GM12878 (cell line): ENCODE measurements around the gene LATS2. TPM values are rescaled to one million over a fixed set of nuclear protein-coding genes. Genes with fewer than 3 reads are reported as not detected.

Source experiments
- ATAC-seq: fragments of 200-7000 bp; cut with Tn5 transposase; 3 replicates; pipeline ENCODE4 v1.9.1; 2020; ENCODE audit warnings: mild to moderate bottlenecking, moderate library complexity
- BruUV-seq: library from RNA; stranded (reverse); fragments of 400-500 nt; replicated peaks from 2 replicates; lab custom pipeline; 2021; lab: Mats Ljungman, UMichigan
- CTCF ChIA-PET: fragments of 300-600 bp; sonication (Branson Sonifier 250); formaldehyde crosslinking; extraction: SDS; loops from one replicate; lab custom pipeline; 2021; ENCODE audit warnings: inconsistent platforms; lab: Yijun Ruan, JAX
- POLR2A ChIA-PET: fragments of 350-600 bp; formaldehyde crosslinking; extraction: SDS; loops from one replicate; lab custom pipeline; 2021; ENCODE audit warnings: inconsistent platforms; lab: Charles Lee
- RAD21 ChIA-PET: fragments of 300-600 bp; sonication (Branson Sonifier 250); formaldehyde crosslinking; loops from one replicate; lab custom pipeline; 2023; ENCODE audit warnings: antibody characterized with exemption; ENCODE audit not compliant: unreplicated experiment; lab: Charles Lee
- SMC1A ChIA-PET: fragments of 300-600 bp; sonication (Branson Sonifier 250); formaldehyde crosslinking; loops from one replicate; lab custom pipeline; 2023; ENCODE audit not compliant: unreplicated experiment, uncharacterized antibody; lab: Charles Lee
- DNase-seq: peaks from one replicate; pipeline ENCODE4 v3.0.0-alpha.2; 2011; ENCODE audit warnings: low read depth, low spot score
- FAIRE-seq: peaks from 3 replicates; lab custom pipeline; 2011; peaks lifted over from hg19 to GRCh38; lab: Jason Lieb, UNC
- H2AFZ ChIP-seq: 2 replicates; pipeline ENCODE4 v1.6.0; 2011; ENCODE audit warnings: low read depth, low read length, control low read depth; ENCODE audit not compliant: control insufficient read depth
- H3K27ac ChIP-seq: 2 replicates; pipeline ENCODE4 v1.5.1; 2011; ENCODE audit warnings: control low read depth; ENCODE audit not compliant: control insufficient read depth, insufficient read depth
- H3K27me3 ChIP-seq, 2 experiments: replicated peaks in 1 of 2; 2 replicates each; pipeline versions ENCODE4 v1.6.0 to v1.6.1; 2011; ENCODE audit warnings: low read length in 1 of 2; ENCODE audit not compliant: control insufficient read depth in 2 of 2, insufficient read depth in 2 of 2
- H3K36me3 ChIP-seq, 2 experiments: 2 replicates each; pipeline ENCODE4 v1.5.1; 2011; ENCODE audit warnings: low read length in 1 of 2; ENCODE audit not compliant: control insufficient read depth in 2 of 2, insufficient read depth in 2 of 2
- H3K4me1 ChIP-seq: 2 replicates; pipeline ENCODE4 v1.6.1; 2011; ENCODE audit warnings: mild to moderate bottlenecking, low read length, moderate library complexity, mixed read lengths; ENCODE audit not compliant: control insufficient read depth, insufficient read depth
- H3K4me2 ChIP-seq: 2 replicates; pipeline ENCODE4 v1.6.0; 2011; ENCODE audit warnings: control low read depth; ENCODE audit not compliant: control insufficient read depth, insufficient read depth
- H3K4me3 ChIP-seq: fragments of 200-600 bp; sonication (generic); 2 replicates; pipeline ENCODE4 v1.5.1; 2016
- H3K79me2 ChIP-seq: 2 replicates; pipeline ENCODE4 v1.6.0; 2011; ENCODE audit warnings: low read length; ENCODE audit not compliant: control insufficient read depth, insufficient read depth
- H3K9ac ChIP-seq: 2 replicates; pipeline ENCODE4 v1.8.0; 2011; ENCODE audit warnings: low read length, control low read depth, mixed read lengths; ENCODE audit not compliant: control insufficient read depth, insufficient read depth
- H3K9me3 ChIP-seq: replicated peaks from 3 replicates; pipeline ENCODE4 v1.5.1; 2011; ENCODE audit warnings: mild to moderate bottlenecking, low read length; ENCODE audit not compliant: control insufficient read depth, insufficient read depth
- H4K20me1 ChIP-seq: 2 replicates; pipeline ENCODE4 v1.6.0; 2011; ENCODE audit not compliant: control insufficient read depth, insufficient read depth
- ATF3 ChIP-seq: IDR thresholded peaks from 2 replicates; pipeline ENCODE4 v1.6.1; 2011; ENCODE audit warnings: low read depth, mild to moderate bottlenecking, low read length, moderate library complexity, borderline replicate concordance; ENCODE audit errors: extremely low read depth
- CREM ChIP-seq: IDR thresholded peaks from 2 replicates; pipeline ENCODE4 v1.6.1; 2014; ENCODE audit warnings: antibody characterized with exemption, low read depth
- EP300 ChIP-seq, 2 experiments: fragments of 150-350 bp in 1 of 2; IDR thresholded peaks; 2 replicates each; pipeline ENCODE4 v1.6.1; 2011 to 2012; ENCODE audit warnings: low read depth in 2 of 2, low read length in 2 of 2, borderline replicate concordance in 1 of 2, improper control_type of control experiment in 1 of 2, inconsistent platforms in 1 of 2; ENCODE audit not compliant: control insufficient read depth in 1 of 2
- KDM1A ChIP-seq: fragments of 200-600 bp; sonication (generic); IDR thresholded peaks from 2 replicates; pipeline ENCODE4 v1.6.1; 2016; ENCODE audit warnings: borderline replicate concordance
- MYB ChIP-seq: fragments of 150-350 bp; IDR thresholded peaks from 2 replicates; pipeline ENCODE4 v1.6.1; 2014; ENCODE audit warnings: mild to moderate bottlenecking, low read depth, low read length, borderline replicate concordance
- NRF1 ChIP-seq: conservative IDR thresholded peaks from 2 replicates; pipeline ENCODE4 v1.6.1; 2011; ENCODE audit warnings: mild to moderate bottlenecking, low read depth, low read length, improper control_type of control experiment
- PRDM15 ChIP-seq: fragments of 450-650 bp; formaldehyde crosslinking; IDR thresholded peaks from 2 replicates; pipeline ENCODE4 v1.4.0; 2020; ENCODE audit warnings: mild to moderate bottlenecking, moderate library complexity
- SMARCA5 ChIP-seq: fragments of 450-650 bp; IDR thresholded peaks from 2 replicates; pipeline ENCODE4 v1.6.1; 2017; ENCODE audit warnings: mild to moderate bottlenecking
- SREBF2 ChIP-seq: IDR thresholded peaks from 2 replicates; pipeline ENCODE4 v1.6.1; 2012; ENCODE audit warnings: mild to moderate bottlenecking, low read length
- STAT3 ChIP-seq: IDR thresholded peaks from 2 replicates; pipeline ENCODE4 v1.6.1; 2011; ENCODE audit warnings: low read depth, low read length, improper control_type of control experiment
- TAF1 ChIP-seq: IDR thresholded peaks from 2 replicates; pipeline ENCODE4 v1.6.1; 2011; ENCODE audit warnings: mild to moderate bottlenecking, low read depth, low read length, borderline replicate concordance
- TARDBP ChIP-seq: IDR thresholded peaks from 2 replicates; pipeline ENCODE4 v1.6.1; 2016; ENCODE audit warnings: borderline replicate concordance
- WRNIP1 ChIP-seq: IDR thresholded peaks from 2 replicates; pipeline ENCODE4 v1.6.1; 2011; ENCODE audit warnings: low read depth, low read length, improper control_type of control experiment, borderline replicate concordance
- YBX1 ChIP-seq: fragments of 450-650 bp; IDR thresholded peaks from 2 replicates; pipeline ENCODE4 v1.6.1; 2016; ENCODE audit warnings: antibody characterized with exemption
- ZBED1 ChIP-seq: IDR thresholded peaks from 2 replicates; pipeline ENCODE4 v1.6.1; 2016; ENCODE audit warnings: borderline replicate concordance
- ZNF622 ChIP-seq: fragments of 450-650 bp; IDR thresholded peaks from 2 replicates; pipeline ENCODE4 v1.6.1; 2017; ENCODE audit warnings: mild to moderate bottlenecking, inconsistent platforms
- WGBS: methylation state at CpG from one replicate; pipeline ENCODE4 v1.1.6; 2016; ENCODE audit warnings: low lambda C conversion rate; ENCODE audit not compliant: insufficient replicate concordance, insufficient coverage; ENCODE audit errors: missing lambda C conversion rate; 5-methylcytosine and 5-hydroxymethylcytosine counted together
- in situ Hi-C: fragments of 300-500 bp; cut with MboI; formaldehyde crosslinking; loops from 9 replicates; pipeline ENCODE4 v1.14.3; 2018; ENCODE audit warnings: mixed read lengths
- intact Hi-C: fragments of 100-400 bp; cut with micrococcal nuclease; formaldehyde crosslinking; loops from one replicate; pipeline ENCODE4 v1.14.2; 2022; ENCODE audit not compliant: unreplicated experiment
- polyA plus RNA-seq, 11 experiments: library from polyadenylated mRNA; depleted of rRNA in 4 of 11; unstranded in 6 of 11; stranded (reverse) in 5 of 11; fragments of >200 nt; fragmentation: Nextera tagmentation in 4 of 11; fragmentation: Illumina TruSeq in 1 of 11; extraction: Ambion mirVana in 4 of 11; extraction: Trizol in 1 of 11; gene quantifications; 1 replicate in 1 of 11; 2 replicates in 10 of 11; pipeline versions ENCODE4 v1.2.1 to v1.2.3, GENCODE V29; 2011 to 2016; ENCODE audit warnings: inconsistent platforms in 2 of 11, missing spikeins in 2 of 11, low read depth in 1 of 11
- total RNA-seq, 4 experiments: library from RNA; depleted of rRNA in 3 of 4; stranded (reverse); fragments of >200 nt in 3 of 4; fragmentation: Illumina TruSeq in 1 of 4; extraction: Trizol in 1 of 4; gene quantifications; 2 replicates each; pipeline versions ENCODE4 v1.2.1 to v1.2.3, GENCODE V29; 2013 to 2021

The LATS2 gene
- total and polyA plus RNA-seq, 10 of the 15 experiments (the other 5 are each of a cell fraction or from before 2014, with no cell fraction given), result 0.90 to 7.8 (median 2.0) TPM

- Histone ChIP-seq H4K20me1 (no peaks in the 10 kb centered on the region), H3K36me3 (no peaks in the 10 kb centered on the region), H3K79me2 (no peaks in the 10 kb centered on the region), H3K9me3 (no peaks in the 10 kb centered on the region), H3K27ac (no peak overlapping the region), H3K4me3 (no peak overlapping the region), H2AFZ (no peak overlapping the region), H3K27me3 (no peaks in the 10 kb centered on the region), H3K9ac (no peak overlapping the region), H3K4me2 (no peak overlapping the region), H3K4me1 (no peaks in the 10 kb centered on the region)
- ATAC-seq, result no peak
- ChIA-PET RAD21 (no interaction called here), SMC1A (no interaction called here), CTCF (no interaction called here), POLR2A (no interaction called here)
- intact Hi-C loops, result no loop called here
- no TSS peak for BruUV-seq
- in situ Hi-C loops, result no loop called here
- no peak for TF ChIP-seq WRNIP1
- 88% methylated on average over 8 of the region's 8 CpGs for WGBS
- no peak for DNase-seq
- FAIRE-seq, result no peak
Observed at GRCh38 chr13:20973886-20974425, 87.4 kb downstream of the LATS2 start.

- RAD21 ChIA-PET, result no interaction called here
- WGBS, result 98% methylated on average over 2 of the region's 2 CpGs
- no peak for TF ChIP-seq CREM
- no peak for TF ChIP-seq PRDM15 (CRISPR knock-in tag)
- TF ChIP-seq STAT3, result no peak
- TF ChIP-seq ZNF622, result no peak
- no peak for TF ChIP-seq EP300 (IDR thresholded peaks at IDR 0.05; ENCODE audit: borderline replicate concordance in 1 of 2, control insufficient read depth in 1 of 2, low read depth in 2 of 2, low read length in 2 of 2)
- TF ChIP-seq ATF3, result no peak
- no peak for TF ChIP-seq TAF1
- TF ChIP-seq YBX1, result no peak
- TF ChIP-seq NRF1, result no peak
- no peak for TF ChIP-seq ZBED1
- TF ChIP-seq KDM1A, result no peak
- no peak for TF ChIP-seq SREBF2
- TF ChIP-seq TARDBP, result no peak
- no peak for TF ChIP-seq MYB
- TF ChIP-seq SMARCA5, result no peak
- DNase-seq (no peak), FAIRE-seq (no peak), ATAC-seq (no peak)
- Histone ChIP-seq H3K4me3 (no peak overlapping the region), H2AFZ (no peak overlapping the region), H3K79me2 (no peaks in the 10 kb centered on the region), H3K9me3 (no peaks in the 10 kb centered on the region), H3K4me1 (no peaks in the 10 kb centered on the region), H3K36me3 (no peaks in the 10 kb centered on the region), H4K20me1 (no peaks in the 10 kb centered on the region), H3K4me2 (no peak overlapping the region), H3K27me3 (no peaks in the 10 kb centered on the region), H3K27ac (no peak overlapping the region), H3K9ac (no peak overlapping the region)
- intact Hi-C loops, result no loop called here
- in situ Hi-C loops, result no loop called here
- CTCF ChIA-PET, result no interaction called here
- POLR2A ChIA-PET, result no interaction called here
- SMC1A ChIA-PET, result interaction anchor here (0.6 kb wide), 1 partner anchor 83 kb away, joined by 3 read pairs; no protein-coding TSS in a partner anchor
- no TSS peak for BruUV-seq
Observed at GRCh38 chr13:20972731-20973130, 88.7 kb downstream of the LATS2 start.
